Ascending aorta (tissue), 2 donors: ENCODE results near the gene APMAP. TPM values are rescaled to one million over a fixed set of nuclear protein-coding genes. Genes with fewer than 3 reads are reported as not detected.

Experiments used
- DNase-seq, 2 donors: peaks; one replicate each; pipeline ENCODE4 v3.0.0-alpha.2; 2019; ENCODE audit warnings: low spot score in 2 of 2
- H3K27ac ChIP-seq, 2 donors: fragments of 200-600 bp; sonication (generic); one replicate each; pipeline ENCODE4 v1.5.1; 2016 to 2017; ENCODE audit warnings: mild to moderate bottlenecking in 1 of 2
- H3K27me3 ChIP-seq: fragments of 200-600 bp; sonication (generic); one replicate; pipeline ENCODE4 v1.5.1; 2017
- H3K36me3 ChIP-seq, 2 donors: fragments of 200-600 bp; sonication (generic); one replicate each; pipeline ENCODE4 v1.5.1; 2016
- H3K4me1 ChIP-seq, 2 donors: fragments of 200-600 bp; sonication (generic); one replicate each; pipeline ENCODE4 v1.5.1; 2016 to 2017; ENCODE audit warnings: mild to moderate bottlenecking in 1 of 2
- H3K4me3 ChIP-seq, 2 donors: fragments of 200-600 bp; sonication (generic); one replicate each; pipeline ENCODE4 v1.5.1; 2016 to 2017; ENCODE audit warnings: mild to moderate bottlenecking in 1 of 2
- H3K9me3 ChIP-seq, 2 donors: fragments of 200-600 bp; sonication (generic); one replicate each; pipeline ENCODE4 v1.5.1; 2016
- intact Hi-C: fragments of 100-400 bp; cut with DNase I; formaldehyde crosslinking; loops from one replicate; pipeline ENCODE4 v1.15.1; 2023
- total RNA-seq: library from RNA; depleted of rRNA; stranded (reverse); fragments of >200 nt; gene quantifications from one replicate; pipeline ENCODE4 v1.1.0, GENCODE V29; 2016
- TF ChIP-seq, protein P1 (sequence below), 3 experiments: fragments of 200-600 bp in 2 of 3; fragments of 450-650 bp in 1 of 3; sonication (generic) in 2 of 3; IDR thresholded peaks; one replicate each; pipeline ENCODE4 v1.5.1; 2016 to 2019; ENCODE audit warnings: antibody characterized with exemption in 3 of 3, mild to moderate bottlenecking in 1 of 3, moderate library complexity in 1 of 3

Gene APMAP
- total RNA-seq, 1 donor from 2014 or later = 44.8 TPM

DNA sequence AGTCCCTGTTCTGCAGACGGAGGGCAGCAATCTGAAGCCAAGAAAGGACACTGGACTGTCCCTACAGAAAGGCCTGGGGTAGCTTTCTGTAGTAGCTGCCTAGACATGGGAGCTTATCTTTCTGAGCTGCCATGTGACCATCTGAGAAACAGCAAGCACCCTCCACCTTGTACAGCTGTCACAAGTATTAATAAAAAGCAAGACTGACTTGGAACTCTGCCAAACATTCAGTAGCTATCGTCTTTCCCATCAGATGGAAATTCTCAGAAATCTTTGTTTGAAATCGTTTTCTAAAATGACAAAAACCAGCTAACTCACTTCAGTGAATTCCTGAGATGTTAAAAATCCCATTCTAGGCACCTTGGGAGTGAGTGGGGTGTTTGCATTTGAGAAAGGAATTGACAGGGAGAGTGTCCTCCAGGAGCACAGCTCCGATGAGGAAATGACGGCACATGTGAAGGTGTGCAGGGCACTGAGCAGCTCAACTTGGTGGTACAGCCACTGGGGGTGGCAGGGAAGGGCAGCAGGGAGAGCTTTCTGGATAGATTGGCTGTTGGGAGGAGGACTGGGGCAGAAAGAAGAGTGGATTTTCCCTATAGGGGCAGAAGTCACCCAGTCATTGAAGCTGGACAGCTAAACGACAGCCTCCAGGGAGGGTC lies 40.8 kb upstream of the APMAP start:
- no peaks in the 10 kb centered on the region for H3K27me3 ChIP-seq
- H3K36me3 ChIP-seq = peaks cover 0 to 24% of the 10 kb centered on the region in 2 donors
- intact Hi-C loops = loop anchor here (5.0 kb wide), 1 partner anchor 36 kb away; no protein-coding TSS in a partner anchor
- H3K27ac ChIP-seq = peak overlapping the region; percentile 4 to 63
- peaks cover 19 to 48% of the 10 kb centered on the region in 2 donors for H3K4me1 ChIP-seq
- H3K9me3 ChIP-seq = no peaks in the 10 kb centered on the region
- no peak for DNase-seq
- TF ChIP-seq, protein P1, sequence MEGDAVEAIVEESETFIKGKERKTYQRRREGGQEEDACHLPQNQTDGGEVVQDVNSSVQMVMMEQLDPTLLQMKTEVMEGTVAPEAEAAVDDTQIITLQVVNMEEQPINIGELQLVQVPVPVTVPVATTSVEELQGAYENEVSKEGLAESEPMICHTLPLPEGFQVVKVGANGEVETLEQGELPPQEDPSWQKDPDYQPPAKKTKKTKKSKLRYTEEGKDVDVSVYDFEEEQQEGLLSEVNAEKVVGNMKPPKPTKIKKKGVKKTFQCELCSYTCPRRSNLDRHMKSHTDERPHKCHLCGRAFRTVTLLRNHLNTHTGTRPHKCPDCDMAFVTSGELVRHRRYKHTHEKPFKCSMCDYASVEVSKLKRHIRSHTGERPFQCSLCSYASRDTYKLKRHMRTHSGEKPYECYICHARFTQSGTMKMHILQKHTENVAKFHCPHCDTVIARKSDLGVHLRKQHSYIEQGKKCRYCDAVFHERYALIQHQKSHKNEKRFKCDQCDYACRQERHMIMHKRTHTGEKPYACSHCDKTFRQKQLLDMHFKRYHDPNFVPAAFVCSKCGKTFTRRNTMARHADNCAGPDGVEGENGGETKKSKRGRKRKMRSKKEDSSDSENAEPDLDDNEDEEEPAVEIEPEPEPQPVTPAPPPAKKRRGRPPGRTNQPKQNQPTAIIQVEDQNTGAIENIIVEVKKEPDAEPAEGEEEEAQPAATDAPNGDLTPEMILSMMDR (IDR thresholded peaks at IDR 0.05) = no peak
- no peak overlapping the region for H3K4me3 ChIP-seq

DNA sequence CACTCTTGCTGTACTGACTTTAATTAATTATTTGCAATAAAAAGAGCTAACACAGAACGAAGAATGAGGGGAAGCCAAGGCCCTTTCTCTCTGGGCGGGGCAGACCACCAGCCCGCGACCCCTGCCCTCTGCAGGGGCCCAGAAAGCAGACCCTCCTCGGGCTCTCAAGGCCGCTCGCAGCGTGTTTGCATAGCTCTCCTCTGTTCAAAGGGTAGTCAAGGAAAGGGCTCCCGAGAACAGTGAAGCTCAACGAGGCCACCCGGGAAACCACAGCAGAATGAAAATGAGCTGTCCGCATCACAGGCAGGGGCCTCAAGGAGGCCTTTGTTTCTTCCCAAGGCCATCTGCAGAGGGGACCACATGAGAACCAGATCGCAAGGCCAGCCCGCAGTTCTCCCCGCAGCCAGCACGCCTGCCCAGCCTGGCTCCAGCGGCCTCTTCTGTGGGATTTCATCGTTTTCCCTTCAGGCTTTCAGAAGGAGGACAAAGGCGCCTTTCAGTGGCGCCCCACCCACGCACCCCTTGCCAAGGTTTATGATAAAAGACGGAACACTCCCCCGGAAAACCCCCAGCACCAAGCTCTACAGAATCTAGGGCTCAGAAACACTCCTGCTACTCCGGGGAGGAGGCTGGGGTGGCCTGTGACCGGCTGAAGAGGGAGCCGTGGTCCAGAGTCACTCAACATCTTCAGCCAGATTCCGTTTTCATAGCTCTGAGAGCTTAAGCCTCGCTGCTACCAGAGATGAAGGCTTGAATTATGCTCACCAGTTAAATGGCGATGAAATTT lies 40.1 kb upstream of the APMAP start:
- Histone ChIP-seq H3K4me3 (no peak overlapping the region), H3K27me3 (no peaks in the 10 kb centered on the region), H3K4me1 (peaks cover 12 to 41% of the 10 kb centered on the region in 2 donors), H3K27ac (peak overlapping the region; percentile 4 to 26), H3K36me3 (peaks cover 0 to 24% of the 10 kb centered on the region in 2 donors), H3K9me3 (no peaks in the 10 kb centered on the region)
- TF ChIP-seq, protein P1 (IDR thresholded peaks at IDR 0.05) = peak in 1 of 3 experiments; percentile 20
- intact Hi-C loops = loop anchor here (5.0 kb wide), 1 partner anchor 35 kb away; no protein-coding TSS in a partner anchor
- no peak for DNase-seq

DNA sequence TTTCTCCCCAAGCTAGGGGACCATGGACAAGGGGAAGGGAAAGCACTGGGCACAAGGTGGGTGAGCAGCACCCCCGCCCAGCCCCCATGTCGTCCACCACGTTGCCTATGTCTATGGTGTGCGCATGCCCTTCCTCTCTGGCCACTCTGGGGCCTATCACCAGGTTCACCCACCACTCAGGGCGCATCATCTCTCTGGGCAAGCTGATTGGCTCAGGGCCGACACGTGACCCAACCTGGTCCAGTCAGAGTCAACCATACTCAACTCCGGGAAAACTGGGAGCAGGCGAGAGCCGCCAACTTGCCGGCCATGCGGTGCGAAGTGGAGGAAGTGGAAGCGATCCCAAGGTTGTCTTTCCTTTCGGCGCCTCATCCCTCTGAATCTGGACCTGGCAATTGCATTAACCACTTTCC lies 39.5 kb upstream of the APMAP start:
- H3K27me3 ChIP-seq = no peaks in the 10 kb centered on the region
- intact Hi-C loops = loop anchor here (5.0 kb wide), 1 partner anchor 35 kb away; no protein-coding TSS in a partner anchor
- H3K36me3 ChIP-seq = peaks cover 0 to 24% of the 10 kb centered on the region in 2 donors
- no peak for DNase-seq
- H3K4me1 ChIP-seq = peaks cover 6 to 35% of the 10 kb centered on the region in 2 donors
- no peaks in the 10 kb centered on the region for H3K9me3 ChIP-seq
- TF ChIP-seq, protein P1 (IDR thresholded peaks at IDR 0.05) = no peak
- H3K4me3 ChIP-seq = no peak overlapping the region
- H3K27ac ChIP-seq = no peak overlapping the region

DNA sequence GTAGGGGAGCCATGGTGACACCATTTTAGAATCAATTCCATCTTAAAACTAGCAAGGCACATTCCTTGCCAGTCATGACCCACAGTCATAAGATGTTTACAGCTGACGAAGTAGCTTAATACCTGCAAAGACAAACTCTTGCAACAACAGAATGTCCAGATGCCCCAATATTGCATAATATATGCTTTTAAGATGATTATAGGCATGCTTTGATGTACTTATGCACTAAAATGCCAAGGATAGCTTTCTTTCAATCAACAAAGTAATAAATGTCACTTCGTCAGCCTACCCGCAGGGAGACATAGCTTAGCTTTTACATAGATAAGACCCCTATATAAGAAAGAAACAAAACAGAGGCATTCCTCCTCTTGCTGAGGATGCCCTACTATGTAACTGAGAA lies 38.7 kb upstream of the APMAP start:
- TF ChIP-seq, protein P1 (IDR thresholded peaks at IDR 0.05) = no peak
- Histone ChIP-seq H3K27me3 (no peaks in the 10 kb centered on the region), H3K27ac (no peak overlapping the region), H3K4me1 (peaks cover 4 to 27% of the 10 kb centered on the region in 2 donors), H3K9me3 (no peaks in the 10 kb centered on the region), H3K4me3 (no peak overlapping the region), H3K36me3 (peaks cover 0 to 24% of the 10 kb centered on the region in 2 donors)
- no peak for DNase-seq
- intact Hi-C loops = loop anchor here (5.0 kb wide), 1 partner anchor 34 kb away; no protein-coding TSS in a partner anchor

DNA sequence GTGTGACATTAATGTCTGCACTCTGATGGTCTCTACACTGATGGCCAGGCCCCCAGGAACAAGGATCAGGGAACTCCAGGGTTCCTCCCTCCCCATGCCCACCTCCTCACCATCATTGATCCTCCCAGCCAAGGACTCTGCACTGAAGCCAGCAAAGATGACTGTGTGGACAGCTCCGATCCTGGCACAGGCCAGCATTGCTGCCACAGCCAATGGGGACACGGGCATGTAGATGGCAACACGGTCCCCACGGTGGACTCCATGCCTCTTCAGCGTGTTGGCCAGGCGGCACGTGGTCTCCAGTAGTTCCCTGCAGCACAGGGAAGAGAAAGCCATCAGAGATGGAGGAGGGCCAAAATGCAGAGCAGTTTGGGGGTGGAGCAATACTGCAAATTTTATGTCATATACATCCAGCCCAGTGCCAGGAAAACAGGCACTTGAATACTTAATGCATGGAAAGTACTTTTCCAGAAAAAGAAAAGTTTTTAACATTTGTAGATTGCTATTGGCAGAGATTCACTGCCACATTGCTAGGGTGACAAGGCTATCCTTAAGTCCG lies 38.2 kb upstream of the APMAP start:
- DNase-seq = no peak
- TF ChIP-seq, protein P1 (IDR thresholded peaks at IDR 0.05) = no peak
- Histone ChIP-seq H3K27ac (no peak overlapping the region), H3K27me3 (no peaks in the 10 kb centered on the region), H3K36me3 (peaks cover 0 to 24% of the 10 kb centered on the region in 2 donors), H3K4me3 (no peak overlapping the region), H3K4me1 (peaks cover 0 to 22% of the 10 kb centered on the region in 2 donors), H3K9me3 (no peaks in the 10 kb centered on the region)
- intact Hi-C loops = loop anchor here (5.0 kb wide), 1 partner anchor 33 kb away; no protein-coding TSS in a partner anchor
